ENCODE measurements around the gene ZNF74.

GRCh38 chr22:20393705-20394476 lies at the start of gene ZNF74:
- TF ChIP-seq POLR2A (IDR thresholded peaks at IDR 0.05; ENCODE audit: low read depth, low read length) (peak; percentile 84), POLR2AphosphoS5 (IDR thresholded peaks at IDR 0.05; ENCODE audit: low read depth, low read length) (peak; percentile 75; the same call in 1 of the 2 replicates), TAF1 (IDR thresholded peaks at IDR 0.05; ENCODE audit: borderline replicate concordance, low read depth, low read length) (peak; percentile 60; the same call in 1 of the 2 replicates)

Measured in GM12892 (cell line).